ENCODE results near the gene ATAT1. TPM values are rescaled to one million over a fixed set of nuclear protein-coding genes. Genes with fewer than 3 reads are reported as not detected.
"Not testable (repeated sequence)": the region's sequence is repeated elsewhere in the genome, so short reads cannot be mapped to it uniquely, and the experiment has no call there.

Gene ATAT1
- total RNA-seq, 2 donors from 2014 or later, result 11.3 to 13.1 TPM

GRCh38 chr6:30644769-30645168 is 18.1 kb downstream of the ATAT1 start:
- intact Hi-C loops (cut with DNase I, micrococcal nuclease), result no loop called here

GRCh38 chr6:30645989-30646388 is 19.3 kb downstream of the ATAT1 start:
- DNase-seq (no peak), ATAC-seq (no peak)
- intact Hi-C loops (cut with DNase I, micrococcal nuclease), result no loop called here

More at GRCh38 chr6:30644769-30645168, 18.1 kb downstream of the ATAT1 start:
- ATAC-seq (peak; percentile 6), DNase-seq (no peak)

GRCh38 chr6:30646450-30647241 is 20.0 kb downstream of the ATAT1 start, which contains the start of gene C6orf136:
TSS of gene C6orf136 (plus strand) at chr6:30647133. CDS start at chr6:30647232, 99 bp downstream.
- intact Hi-C loops (cut with DNase I, micrococcal nuclease), result no loop called here
- peak; percentile 73 for ATAC-seq
- DNase-seq, result peak; percentile 95 to 96

GRCh38 chr6:30647242-30648116 is 20.8 kb downstream of the ATAT1 start:
- intact Hi-C loops (cut with DNase I, micrococcal nuclease), result no loop called here
- DNase-seq (peak; percentile 74 to 85), ATAC-seq (peak; percentile 68)

DNA sequence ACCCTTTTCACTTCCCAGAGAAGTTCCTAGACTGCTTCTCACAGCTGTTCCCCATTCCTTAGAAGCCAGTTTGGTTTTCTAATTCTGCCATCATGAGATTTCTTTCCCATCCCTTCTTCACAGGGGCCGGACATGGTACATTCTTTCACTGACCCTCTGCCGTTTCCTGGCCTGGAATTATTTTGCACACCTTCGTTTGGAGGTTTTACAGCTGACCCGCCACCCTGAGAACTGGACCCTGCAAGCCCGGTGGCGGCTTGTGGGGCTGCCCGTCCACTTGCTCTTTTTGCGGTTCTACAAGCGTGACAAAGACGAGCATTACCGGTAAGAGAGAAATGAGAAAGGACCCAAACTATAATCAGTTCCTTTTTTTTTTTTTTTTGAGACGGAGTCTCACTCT is 24.5 kb downstream of the ATAT1 start:
- no peak for DNase-seq
- no peak for ATAC-seq
- intact Hi-C loops (cut with DNase I, micrococcal nuclease), result no loop called here

- no peak for ATAC-seq
- no peak for DNase-seq
- intact Hi-C loops (cut with DNase I, micrococcal nuclease), result no loop called here
Measured at GRCh38 chr6:30654798-30655742, 28.4 kb downstream of the ATAT1 start.

- intact Hi-C loops (cut with DNase I, micrococcal nuclease), result no loop called here
- no peak for ATAC-seq
- DNase-seq, result no peak
Measured at GRCh38 chr6:30655743-30656094, 29.0 kb downstream of the ATAT1 start.

GRCh38 chr6:30656513-30656912 is 29.8 kb downstream of the ATAT1 start:
- DNase-seq (no peak), ATAC-seq (no peak)
- intact Hi-C loops (cut with DNase I, micrococcal nuclease), result no loop called here

DNA sequence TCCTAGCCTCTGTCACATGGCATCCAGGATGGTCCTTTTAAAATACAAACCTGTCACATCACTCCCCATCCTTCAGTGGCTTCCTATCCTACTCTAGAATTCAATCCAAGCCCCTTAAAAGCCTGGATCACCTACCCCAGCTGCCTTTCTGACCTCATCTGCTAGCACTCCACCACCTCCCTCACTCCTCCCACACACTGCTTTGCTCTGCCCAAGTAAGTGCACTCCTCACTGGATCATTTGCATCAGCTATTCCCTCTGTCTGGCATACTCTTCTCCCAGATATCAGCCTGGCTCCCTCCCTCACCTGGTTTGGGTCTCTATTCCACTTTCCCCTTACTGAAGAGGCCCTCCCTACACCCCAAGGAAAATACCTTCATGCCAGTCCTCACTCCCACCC is 30.8 kb downstream of the ATAT1 start:
- no peak for DNase-seq
- intact Hi-C loops (cut with DNase I, micrococcal nuclease), result no loop called here
- no peak for ATAC-seq

DNA sequence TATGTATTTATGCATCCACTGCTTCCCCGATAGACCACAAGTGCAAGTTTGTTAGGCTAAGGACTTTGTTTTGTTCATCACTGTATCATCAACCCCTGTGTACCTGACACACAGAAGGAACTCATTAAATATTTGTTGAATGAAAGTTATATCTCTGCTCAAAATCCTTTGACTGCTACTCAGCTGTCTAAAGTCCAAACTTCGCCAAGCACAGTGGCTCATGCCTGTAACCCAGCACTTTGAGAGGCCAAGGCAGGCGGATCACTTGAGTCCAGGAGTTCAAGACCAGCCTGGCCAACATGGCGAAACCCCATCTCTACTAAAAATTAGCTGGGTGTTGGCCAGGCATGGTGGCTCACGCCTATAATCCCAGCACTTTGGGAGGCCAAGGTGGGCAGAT is 31.2 kb downstream of the ATAT1 start:
- ATAC-seq; DNase-seq; intact Hi-C loops (cut with DNase I, micrococcal nuclease): not testable (repeated sequence)

- intact Hi-C loops (cut with DNase I, micrococcal nuclease), result no loop called here
- ATAC-seq (no peak), DNase-seq (no peak)
Measured at GRCh38 chr6:30664994-30665767, 38.5 kb downstream of the ATAT1 start.

DNA sequence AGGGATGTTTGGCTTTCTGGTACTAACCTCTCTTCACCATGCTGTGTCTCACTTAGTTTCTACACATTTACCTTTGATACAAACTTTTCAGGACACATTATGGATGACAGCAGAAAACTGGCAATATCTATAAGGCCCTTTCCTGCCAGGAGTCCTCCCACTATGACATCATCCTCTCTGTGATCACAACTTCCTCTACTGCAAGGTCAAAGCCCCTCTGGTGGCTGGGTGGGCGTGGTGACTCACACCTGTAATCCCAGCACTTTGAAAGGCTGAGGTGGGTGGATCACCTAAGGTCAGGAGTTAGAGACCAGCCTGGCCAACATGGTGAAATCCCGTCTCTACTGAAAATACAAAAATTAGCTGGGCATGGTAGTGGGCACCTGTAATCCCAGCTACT is 39.6 kb downstream of the ATAT1 start:
- DNase-seq; ATAC-seq; intact Hi-C loops (cut with DNase I, micrococcal nuclease): not testable (repeated sequence)

DNA sequence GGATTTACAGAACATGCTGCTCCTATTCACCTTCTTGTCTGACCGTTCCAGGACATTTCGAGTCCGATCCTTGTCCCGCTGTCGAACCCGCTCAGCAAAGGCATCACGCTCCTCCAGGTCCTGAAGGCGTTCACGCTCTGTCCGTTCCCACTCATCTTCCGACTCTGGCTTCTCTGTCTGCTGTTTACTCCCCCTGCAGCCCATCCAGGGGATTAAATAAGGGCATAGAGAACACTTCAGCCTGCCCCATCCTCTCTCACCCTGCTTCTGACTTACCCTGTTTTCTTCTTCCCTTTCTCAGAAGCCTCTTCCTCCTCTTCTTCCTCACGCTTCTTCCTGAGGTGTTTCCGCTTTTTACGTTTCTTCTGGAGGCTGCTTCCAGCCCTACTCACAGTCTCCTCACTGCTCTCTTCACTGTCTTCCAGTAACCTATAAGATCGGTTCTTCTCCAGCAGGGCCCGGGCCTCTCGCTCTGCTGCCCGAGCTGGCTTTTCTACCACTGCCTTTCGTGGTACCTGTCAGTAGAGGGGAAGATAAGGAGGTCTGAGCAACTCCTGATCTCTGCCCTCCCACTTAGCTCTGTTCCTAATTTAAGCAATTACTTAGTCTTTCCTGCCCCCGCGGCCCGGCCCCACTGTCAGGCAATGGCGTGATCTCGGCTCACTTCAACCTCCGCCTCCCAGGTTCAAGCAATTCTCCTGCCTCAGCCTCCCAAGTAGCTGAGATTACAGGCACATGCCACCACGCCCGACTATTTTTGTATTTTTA is 44.3 kb downstream of the ATAT1 start:
- no peak for DNase-seq
- intact Hi-C loops (cut with DNase I, micrococcal nuclease), result loop anchor here in 1 of 2 donors (10.0 kb wide), 1 partner anchor 214 kb away; the partner anchor contains the start of gene DDR1
- no peak for ATAC-seq

- ATAC-seq (peak; percentile 89), DNase-seq (peak; percentile 96 to 97)
- intact Hi-C loops (cut with DNase I, micrococcal nuclease), result loop anchor here in 1 of 2 donors (10.0 kb wide), 1 partner anchor 212 kb away; the partner anchor contains the start of gene DDR1
Measured at GRCh38 chr6:30672445-30673253, 46.0 kb downstream of the ATAT1 start, which contains the start of gene DHX16. TSS of gene DHX16 (minus strand) at chr6:30673006. CDS start at chr6:30672841, 165 bp downstream.

DNA sequence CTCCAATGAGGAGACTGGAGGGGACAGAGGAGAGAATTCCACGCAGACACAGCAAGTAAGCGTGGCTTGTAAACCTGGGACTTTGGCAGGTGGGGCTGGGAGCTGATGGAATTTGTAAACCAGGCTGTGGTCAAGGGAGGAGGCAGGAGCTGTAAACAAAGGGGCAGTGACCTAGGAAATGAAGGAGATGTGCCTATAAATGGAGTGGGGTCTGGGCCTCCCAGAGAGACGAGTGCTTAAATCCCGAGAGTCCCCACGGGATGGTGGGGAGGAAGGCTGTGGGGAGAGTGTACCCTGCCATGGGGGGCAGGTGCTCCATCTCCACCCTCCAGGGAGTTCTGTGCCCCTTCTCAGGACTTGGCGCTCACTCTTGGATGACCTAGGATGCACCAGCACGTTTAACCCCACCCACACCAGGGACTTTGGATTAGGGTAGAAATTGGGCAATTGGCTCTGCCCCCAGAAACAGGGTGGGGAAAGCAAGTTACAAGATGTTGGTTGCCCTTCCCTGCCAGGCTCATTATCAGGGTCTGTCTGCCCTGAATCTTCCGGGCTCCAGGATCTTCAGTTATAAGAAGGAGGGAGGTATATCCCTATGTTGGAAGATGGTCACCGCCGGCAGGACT is 50.1 kb downstream of the ATAT1 start:
- ATAC-seq (no peak), DNase-seq (no peak)
- intact Hi-C loops (cut with DNase I, micrococcal nuclease), result loop anchor here (5.0 to 10.0 kb wide), 3 partner anchors 46 to 208 kb away; partner anchors contain the start of genes DDR1 (in 1 of the 2), FLOT1 (in 1 of the 2), IER3 (in 1 of the 2) and TUBB (in 1 of the 2)

All from left colon (tissue), 2 donors.